COLO829 (cell line): Measurements from ENCODE around the gene ATXN7L1.
"Not testable (repeated sequence)": the region's sequence is repeated elsewhere in the genome, so short reads cannot be mapped to it uniquely, and the experiment has no call there.

Experiments used
- DNase-seq: peaks from one replicate; pipeline ENCODE4 v3.0.0; 2012; ENCODE audit warnings: low spot score

Gene ATXN7L1

GRCh38 chr7:105613611-105614330 lies 262.6 kb downstream of the ATXN7L1 start:
- no peak for DNase-seq

GRCh38 chr7:105612806-105613205 lies 263.6 kb downstream of the ATXN7L1 start:
- DNase-seq: no peak

- DNase-seq: no peak
Measured at GRCh38 chr7:105611856-105612775, 264.3 kb downstream of the ATXN7L1 start.

- no peak for DNase-seq
Measured at GRCh38 chr7:105610165-105610930, 266.1 kb downstream of the ATXN7L1 start.

GRCh38 chr7:105602325-105603305 lies 273.8 kb downstream of the ATXN7L1 start:
- DNase-seq: no peak

- DNase-seq: no peak
Measured at GRCh38 chr7:105600720-105601550, 275.5 kb downstream of the ATXN7L1 start.

- no peak for DNase-seq
Measured at GRCh38 chr7:105599551-105599950, 276.8 kb downstream of the ATXN7L1 start.

- not testable (repeated sequence) for DNase-seq
Measured at GRCh38 chr7:105599080-105599479, 277.3 kb downstream of the ATXN7L1 start.

GRCh38 chr7:105596866-105597265 lies 279.5 kb downstream of the ATXN7L1 start:
- peak; percentile 13 for DNase-seq

- no peak for DNase-seq
Measured at GRCh38 chr7:105594034-105594433, 282.4 kb downstream of the ATXN7L1 start.

GRCh38 chr7:105591522-105591921 lies 284.9 kb downstream of the ATXN7L1 start:
- DNase-seq: no peak

GRCh38 chr7:105590793-105591192 lies 285.6 kb downstream of the ATXN7L1 start:
- no peak for DNase-seq

GRCh38 chr7:105589356-105590077 lies 286.9 kb downstream of the ATXN7L1 start:
- DNase-seq: peak; percentile 87

GRCh38 chr7:105587909-105588635 lies 288.3 kb downstream of the ATXN7L1 start:
- DNase-seq: no peak

- DNase-seq: no peak
Measured at GRCh38 chr7:105585850-105586500, 290.4 kb downstream of the ATXN7L1 start.

- DNase-seq: no peak
Measured at GRCh38 chr7:105584165-105584564, 292.2 kb downstream of the ATXN7L1 start.

GRCh38 chr7:105583061-105583460 lies 293.3 kb downstream of the ATXN7L1 start:
- DNase-seq: no peak

GRCh38 chr7:105581066-105581811 lies 295.2 kb downstream of the ATXN7L1 start, which contains the start of gene EFCAB10:
Gene EFCAB10, minus strand, starts transcription at chr7:105581493. Its CDS starts 30 bp downstream, at chr7:105581463.
- no peak for DNase-seq
